NT2/D1 (cell line): ENCODE data around the gene MGST1.
"Not testable (repeated sequence)": the region's sequence is repeated elsewhere in the genome, so short reads cannot be mapped to it uniquely, and the experiment has no call there.

Experiments
- SUZ12 ChIP-seq: IDR thresholded peaks from 2 replicates; pipeline ENCODE4 v1.6.1; 2011; ENCODE audit not compliant: insufficient read length, insufficient read depth; ENCODE audit errors: extremely low read depth
- YY1 ChIP-seq: IDR thresholded peaks from 2 replicates; pipeline ENCODE4 v1.6.1; 2011; ENCODE audit not compliant: insufficient read length, insufficient read depth
- ZNF274 ChIP-seq: IDR thresholded peaks from 2 replicates; pipeline ENCODE4 v1.6.1; 2011; ENCODE audit warnings: mild to moderate bottlenecking, low read depth, low read length

DNA sequence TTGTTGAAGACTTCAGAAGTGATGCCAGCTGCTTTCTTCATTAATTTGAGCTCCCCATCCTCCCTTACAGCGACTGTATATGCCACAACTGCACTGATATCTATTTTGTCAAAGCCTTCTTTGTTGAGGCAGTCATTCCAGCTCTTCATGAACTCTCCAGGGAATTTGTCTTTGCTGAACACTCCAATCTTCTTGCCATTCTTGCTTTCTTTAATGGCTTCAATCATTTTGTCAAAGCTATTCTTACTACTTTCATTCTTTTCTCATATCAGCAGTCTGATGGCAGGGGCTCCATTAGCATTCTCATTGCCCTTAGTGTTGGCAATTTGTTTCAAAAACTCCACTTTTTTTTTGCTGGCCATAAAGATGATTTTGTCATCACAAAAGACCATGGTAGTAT lies 54.4 kb downstream of the MGST1 start:
- TF ChIP-seq SUZ12, ZNF274, YY1: not testable (repeated sequence)
